GM18861 (cell line): ENCODE measurements around the gene PBX4.

Source experiments
- ATAC-seq: cut with Tn5 transposase; IDR thresholded peaks from one replicate; pipeline ENCODE4 v1.9.1; 2021; ENCODE audit not compliant: unreplicated experiment

The PBX4 gene

DNA sequence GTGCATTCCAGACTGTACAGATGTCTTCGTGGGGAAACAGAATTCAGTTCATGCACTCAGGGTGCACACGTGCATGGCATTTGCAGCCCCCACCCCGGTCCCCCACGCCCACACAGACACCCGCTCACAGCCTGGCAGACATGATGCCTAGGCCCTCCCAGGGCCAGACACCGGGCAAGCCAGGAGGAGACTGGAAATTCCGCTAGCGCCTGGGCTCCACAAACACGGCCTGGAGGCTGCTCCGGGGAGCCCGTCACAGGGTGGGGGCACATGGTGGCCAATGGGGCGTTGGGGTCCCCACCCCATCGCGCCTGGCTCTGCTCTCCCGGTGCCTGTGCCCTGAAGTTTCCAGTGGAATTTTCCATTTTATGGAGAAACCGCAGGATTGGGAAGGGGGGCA, 76.9 kb downstream of the PBX4 start:
- no peak for ATAC-seq

DNA sequence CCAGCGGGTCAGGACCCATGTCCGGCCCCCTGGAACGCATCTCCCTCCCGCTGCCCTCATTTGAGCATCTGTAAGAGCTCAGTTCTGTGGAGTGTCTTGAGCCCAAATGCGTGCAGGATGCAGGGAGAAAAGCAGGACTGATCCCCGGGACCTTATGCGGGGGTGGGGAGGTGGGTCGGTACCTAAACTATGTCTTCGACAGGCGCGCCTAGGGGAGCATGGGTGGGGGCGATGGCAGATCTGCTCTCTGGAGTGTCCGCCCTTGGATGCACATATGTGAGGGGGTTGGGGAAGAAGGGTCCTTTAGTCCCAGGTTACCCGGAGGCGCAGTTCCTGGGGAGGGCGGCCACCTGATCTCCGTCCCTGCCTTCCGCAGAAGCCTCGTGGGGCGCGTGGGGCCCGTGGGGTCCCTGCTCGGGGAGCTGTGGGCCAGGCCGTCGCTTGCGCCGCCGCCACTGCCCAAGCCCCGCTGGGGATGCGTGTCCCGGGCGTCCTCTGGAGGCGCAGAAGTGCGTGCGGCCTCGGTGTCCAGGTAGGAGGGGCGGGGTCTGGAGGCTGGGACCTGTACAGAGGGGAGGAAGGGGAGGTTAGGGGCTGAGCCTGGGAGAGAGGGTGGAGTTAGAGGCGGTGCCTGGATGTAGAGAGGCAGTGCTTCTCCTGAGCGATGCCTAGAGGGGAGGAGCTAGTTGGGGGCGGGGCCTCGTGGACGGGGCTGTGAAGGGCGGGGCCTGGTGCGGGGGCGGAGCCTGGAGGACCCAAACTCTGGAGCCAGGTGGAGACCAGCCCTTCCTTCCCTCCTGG, 77.6 kb downstream of the PBX4 start:
- no peak for ATAC-seq

DNA sequence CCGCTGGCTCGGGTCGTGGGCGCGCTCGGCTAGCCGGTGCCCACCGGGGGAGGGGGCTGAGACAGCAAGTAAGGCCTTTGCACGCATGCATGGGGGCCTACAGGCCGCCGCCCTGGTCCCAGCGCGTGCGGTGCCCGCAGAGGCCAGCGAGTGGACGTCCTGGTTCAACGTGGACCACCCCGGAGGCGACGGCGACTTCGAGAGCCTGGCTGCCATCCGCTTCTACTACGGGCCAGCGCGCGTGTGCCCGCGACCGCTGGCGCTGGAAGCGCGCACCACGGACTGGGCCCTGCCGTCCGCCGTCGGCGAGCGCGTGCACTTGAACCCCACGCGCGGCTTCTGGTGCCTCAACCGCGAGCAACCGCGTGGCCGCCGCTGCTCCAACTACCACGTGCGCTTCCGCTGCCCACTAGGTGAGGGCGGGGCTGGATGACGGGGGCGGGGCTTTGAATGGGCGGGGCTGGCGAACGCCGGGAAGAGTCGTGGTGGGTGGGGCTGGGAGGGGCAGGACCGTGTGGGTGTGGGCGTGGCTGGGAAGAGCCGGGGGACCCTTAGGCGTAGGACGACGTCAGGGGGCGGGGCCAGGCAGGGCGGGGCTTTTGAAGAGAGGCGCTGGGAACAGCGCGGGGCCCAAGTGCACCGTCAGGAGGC, 78.3 kb downstream of the PBX4 start:
- no peak for ATAC-seq

GRCh38 chr19:19539698-19540063, 78.8 kb downstream of the PBX4 start:
- no peak for ATAC-seq

- ATAC-seq: no peak
Measured at GRCh38 chr19:19538785-19539166, 79.7 kb downstream of the PBX4 start.

DNA sequence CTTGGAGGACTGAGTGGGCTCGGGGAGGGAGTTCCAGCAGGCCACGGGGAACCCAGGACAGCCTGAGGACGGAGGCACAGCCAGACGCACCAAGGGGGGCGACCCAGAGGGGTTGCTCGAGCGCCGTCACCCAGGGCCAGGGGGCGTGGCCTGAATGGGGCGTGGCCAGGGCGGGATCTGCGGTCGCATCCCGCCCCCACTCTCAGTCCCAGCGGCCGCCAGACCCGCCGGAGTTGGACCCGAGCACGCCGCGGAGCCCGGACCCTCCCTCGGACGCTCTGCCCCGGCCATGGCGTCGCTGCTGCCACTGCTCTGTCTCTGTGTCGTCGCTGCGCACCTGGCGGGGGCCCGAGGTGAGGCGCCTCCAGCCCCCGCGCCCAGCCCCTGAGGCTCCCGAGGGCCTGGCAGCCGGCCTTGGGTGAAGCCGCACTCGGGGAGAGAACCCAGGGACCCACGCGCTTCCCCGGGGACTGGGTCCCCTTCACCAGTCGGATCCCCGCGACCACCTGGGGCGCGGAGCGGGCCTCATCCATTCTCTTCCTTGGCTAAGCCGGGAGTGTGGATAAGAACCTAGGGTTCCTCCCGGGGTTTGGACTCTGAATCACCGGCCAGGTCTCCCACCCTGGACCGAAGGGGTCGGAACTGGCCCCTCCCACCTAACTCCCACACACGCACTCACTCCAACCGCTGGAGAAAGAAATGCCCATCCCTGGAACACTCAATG, 80.3 kb downstream of the PBX4 start, which contains the start of gene CILP2:
Gene CILP2 (plus strand): TSS at position 205 of the 724 bp plus-strand sequence. CDS start 85 bp downstream, at position 290.
- no peak for ATAC-seq

GRCh38 chr19:19537075-19538048, 81.1 kb downstream of the PBX4 start:
- ATAC-seq: no peak

GRCh38 chr19:19535311-19536191, 82.9 kb downstream of the PBX4 start:
- ATAC-seq: no peak

DNA sequence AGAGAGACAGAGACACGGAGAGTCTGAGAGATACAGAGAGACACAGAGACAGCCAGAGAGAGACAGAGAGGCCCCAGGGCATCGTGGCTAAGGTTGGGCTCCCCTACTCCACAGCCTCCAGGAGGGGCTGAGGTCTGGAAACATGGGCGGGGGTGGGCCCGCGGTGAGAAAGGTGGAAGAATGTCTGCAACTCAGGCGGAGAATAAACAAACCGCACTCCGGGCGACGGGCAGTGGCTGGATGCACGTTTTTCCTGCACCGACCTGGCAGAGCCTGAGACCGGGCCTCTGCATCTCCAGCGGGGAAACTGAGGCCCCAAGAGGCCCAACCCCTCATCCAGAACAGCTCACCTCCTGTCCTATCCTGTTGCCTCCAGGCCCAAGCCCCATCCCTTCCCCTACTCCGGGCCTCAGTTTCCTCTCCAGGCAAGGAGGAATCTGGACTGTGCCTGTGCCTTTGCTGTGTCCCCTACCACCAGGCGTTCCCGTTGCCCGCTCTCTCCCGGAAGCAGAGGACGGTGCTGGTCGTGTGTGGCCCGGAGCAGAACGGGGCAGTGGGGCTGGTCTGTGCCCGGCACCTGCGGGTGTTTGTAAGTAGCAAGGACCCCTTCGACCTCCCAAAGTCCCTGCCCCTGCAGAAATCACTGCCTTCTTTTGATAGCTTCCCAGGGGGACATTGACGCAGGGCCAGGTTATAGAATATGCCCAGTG, 83.8 kb downstream of the PBX4 start:
- ATAC-seq: no peak

DNA sequence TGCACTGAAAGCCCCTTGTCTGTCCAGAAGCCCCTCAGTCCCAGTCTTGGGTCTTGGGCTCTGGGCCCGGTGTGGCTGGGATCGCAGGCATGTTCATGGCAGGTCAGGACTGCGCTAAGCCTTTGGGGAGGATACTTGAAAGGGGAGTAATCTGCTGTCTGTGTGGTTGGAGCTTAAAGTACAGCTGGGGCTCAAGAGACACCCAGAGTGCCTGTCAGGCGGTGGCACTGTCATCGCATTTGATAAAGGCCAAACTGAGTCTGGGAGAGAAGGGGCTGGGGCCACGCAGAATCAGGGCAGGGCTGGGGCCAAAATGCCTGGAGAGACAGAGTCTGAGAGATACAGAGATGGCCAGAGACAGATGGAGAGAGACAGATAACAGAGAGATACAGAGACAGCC, 84.6 kb downstream of the PBX4 start:
- no peak for ATAC-seq

DNA sequence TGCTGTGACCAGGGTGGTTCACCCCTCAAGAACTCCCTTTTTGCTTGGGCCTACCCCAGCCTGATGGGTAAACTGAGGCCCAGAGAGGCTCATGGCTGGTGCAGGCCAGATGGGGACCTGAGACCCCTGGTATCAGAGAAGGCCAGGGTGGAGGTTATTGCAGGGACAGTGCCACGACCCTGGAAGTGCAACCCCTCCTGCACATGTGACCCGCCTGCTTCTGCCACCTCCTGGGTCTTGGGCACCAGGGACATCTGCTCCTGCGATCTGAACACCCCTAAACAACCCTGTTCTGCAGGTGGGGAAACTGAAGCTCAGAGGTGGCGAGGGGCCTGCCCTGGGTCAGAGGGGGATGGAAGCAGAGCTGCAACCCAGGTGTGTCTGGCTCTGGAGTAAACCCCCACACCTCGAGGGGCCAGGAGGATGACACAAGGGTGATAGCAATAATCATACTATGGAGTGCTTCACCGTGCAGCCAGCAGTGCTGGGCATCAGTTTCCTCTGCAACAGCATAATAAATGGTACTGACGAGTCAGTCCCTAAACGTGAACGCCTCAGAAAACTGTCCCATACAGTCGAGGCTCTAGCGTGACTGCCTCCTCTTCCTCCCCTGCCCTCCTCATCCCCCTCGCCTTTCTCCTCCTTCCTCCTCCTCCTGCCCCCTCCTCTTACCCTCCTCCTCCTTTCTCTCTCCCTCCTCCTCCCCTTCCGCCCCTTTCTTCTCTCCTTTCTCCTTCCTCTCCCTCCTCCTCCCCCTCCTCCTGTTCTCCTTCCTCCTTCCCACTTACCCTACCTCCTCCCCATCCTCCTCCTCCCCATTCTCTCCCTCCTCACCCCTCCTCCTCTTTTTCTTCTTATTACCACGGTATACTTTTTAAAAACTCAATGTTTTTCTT, 85.4 kb downstream of the PBX4 start:
- ATAC-seq: no peak

DNA sequence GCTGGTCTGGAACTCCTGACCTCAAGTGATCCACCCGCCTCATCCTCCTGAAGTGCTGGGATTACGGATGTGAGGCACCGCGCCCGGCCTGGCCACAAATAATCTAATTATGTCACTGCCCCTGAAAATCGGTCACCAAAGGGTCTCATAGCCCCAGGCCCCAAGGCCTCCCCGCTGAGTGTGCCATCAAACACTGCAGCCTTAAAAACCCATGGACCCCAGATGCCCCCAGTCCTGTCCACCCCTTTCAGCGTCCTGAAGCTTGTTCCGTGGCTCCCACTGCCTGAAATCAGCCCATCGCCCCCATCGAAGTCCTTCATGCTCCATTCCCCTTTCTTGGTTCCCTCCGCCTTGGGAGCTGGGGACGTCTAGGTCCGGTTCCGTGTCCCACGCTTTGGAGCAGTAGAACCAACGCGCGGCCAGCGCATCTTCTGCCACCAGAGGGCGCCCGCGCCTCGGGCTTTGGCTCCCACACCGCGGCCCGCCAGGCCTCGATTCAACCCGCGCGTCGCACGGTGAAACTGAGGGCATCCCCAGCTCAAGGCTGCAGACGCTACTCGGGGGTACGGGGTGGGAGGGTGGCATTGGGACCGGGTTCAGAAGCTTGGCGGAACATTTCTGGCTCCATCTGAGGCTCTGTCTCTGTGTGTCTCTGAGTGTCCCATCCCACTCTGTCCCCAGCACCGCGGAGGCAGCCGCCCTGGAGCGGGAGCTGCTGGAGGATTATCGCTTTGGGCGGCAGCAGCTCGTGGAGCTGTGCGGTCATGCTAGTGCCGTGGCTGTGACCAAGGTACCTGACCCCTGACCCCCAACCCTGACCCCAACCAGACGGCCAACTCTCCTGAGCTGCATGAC, 86.3 kb downstream of the PBX4 start:
- no peak for ATAC-seq

- no peak for ATAC-seq
Measured at GRCh38 chr19:19530889-19531288, 87.6 kb downstream of the PBX4 start.

DNA sequence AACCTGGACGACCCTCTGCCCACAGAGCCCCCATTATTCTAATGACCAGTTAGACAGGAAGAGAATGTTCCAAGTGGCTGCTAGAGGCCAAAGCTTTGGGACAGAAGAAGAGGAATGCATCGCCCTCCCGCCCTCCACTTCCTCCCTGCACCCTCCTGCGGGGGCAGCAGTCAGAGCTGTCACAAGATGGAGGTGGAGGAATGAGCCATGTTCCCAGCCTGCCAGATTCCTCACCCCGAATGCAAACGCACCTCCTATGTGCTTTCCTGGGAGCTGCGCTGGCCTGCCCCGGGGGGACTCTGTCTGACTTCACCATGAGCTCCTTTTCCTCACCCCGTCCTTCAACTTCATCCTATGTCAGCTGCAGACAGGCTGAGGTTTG, 88.1 kb downstream of the PBX4 start:
- no peak for ATAC-seq

GRCh38 chr19:19529783-19530422, 88.6 kb downstream of the PBX4 start:
- no peak for ATAC-seq

DNA sequence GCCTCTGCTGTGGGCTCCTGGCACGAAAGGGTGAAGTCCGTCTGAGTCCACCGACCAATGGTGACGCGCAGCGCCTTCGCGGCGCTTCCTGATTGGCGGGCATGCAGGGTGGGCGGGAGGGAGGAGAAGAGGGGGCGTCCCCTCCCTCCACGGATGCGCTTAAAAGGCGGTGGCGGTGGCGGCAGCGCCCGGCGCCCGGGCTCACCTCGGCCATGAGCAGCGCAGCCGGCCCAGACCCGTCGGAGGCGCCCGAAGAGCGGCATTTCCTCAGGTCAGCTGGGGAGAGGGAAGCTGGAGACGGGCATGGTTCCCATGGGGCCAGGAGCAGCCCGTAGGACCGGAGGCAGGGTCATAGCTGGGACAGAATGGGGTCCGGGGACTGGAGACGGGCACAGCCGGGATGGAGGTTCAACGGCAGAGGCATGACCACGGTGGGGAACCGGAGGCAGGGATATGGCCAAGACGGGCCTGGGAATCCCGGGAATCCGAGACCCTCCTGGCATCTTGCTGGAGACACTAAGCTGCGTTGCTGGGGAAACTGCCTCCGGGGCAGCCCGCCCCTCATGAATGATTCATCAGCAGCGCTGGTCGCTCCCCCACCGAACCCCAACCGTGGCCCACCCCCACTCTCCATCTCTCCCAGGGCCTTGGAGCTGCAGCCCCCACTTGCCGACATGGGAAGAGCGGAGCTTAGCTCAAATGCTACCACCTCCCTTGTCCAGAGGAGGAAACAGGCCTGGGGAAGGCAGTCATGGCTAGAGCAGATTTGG, 89.6 kb downstream of the PBX4 start, which contains the start of gene YJEFN3:
Gene YJEFN3 (plus strand): TSS at position 191 of the 770 bp plus-strand sequence. CDS start 22 bp downstream, at position 213.
- ATAC-seq: no peak
